GM19099 (cell line): ENCODE results near the gene CDKN1A.

Experiments
- POLR2A ChIP-seq: IDR thresholded peaks from 3 replicates; pipeline ENCODE4 v1.6.1; 2011; ENCODE audit warnings: low read depth; ENCODE audit not compliant: insufficient read length; ENCODE audit errors: extremely low read depth

The CDKN1A gene

GRCh38 chr6:36730424-36731380, 52.2 kb downstream of the CDKN1A start:
- no peak for TF ChIP-seq POLR2A

DNA sequence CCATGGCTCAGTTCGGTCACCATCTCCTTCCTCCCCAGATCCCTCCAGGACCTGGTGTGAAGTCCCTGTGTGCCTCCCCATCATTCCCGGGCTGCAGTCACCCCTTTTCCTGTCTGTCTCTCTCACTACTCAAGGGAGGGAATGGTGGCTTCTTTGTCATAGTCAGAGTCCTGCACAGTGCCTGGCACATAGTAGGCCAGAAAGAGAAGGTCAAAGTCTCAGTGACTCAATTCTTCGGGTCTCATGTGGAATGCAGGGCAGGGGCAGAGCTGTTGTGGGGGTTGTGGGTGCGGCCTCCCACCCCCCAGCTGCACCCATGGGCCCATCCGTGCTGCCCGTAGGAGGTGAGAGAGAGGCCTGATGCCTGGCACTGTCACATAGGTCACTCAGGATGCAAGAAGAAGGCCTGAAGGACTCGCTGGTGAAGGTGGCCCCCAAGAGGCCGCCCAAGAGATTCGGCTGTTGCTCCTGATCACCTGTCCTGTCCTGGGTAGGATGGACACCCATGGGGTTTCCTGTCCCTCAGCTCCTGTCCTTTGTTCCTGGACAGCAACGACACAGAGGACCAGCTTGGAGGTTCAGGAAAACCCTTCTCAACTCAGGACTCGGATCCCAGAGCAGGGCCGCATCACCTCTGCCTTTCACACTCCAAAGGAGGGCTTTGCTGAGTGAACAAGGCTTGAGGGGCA, 53.3 kb downstream of the CDKN1A start:
- no peak for TF ChIP-seq POLR2A

- no peak for TF ChIP-seq POLR2A
Observed at GRCh38 chr6:36733300-36733699, 54.8 kb downstream of the CDKN1A start.

- no peak for TF ChIP-seq POLR2A
Observed at GRCh38 chr6:36734486-36735060, 56.1 kb downstream of the CDKN1A start.

- no peak for TF ChIP-seq POLR2A
Observed at GRCh38 chr6:36735110-36736071, 56.9 kb downstream of the CDKN1A start.
